Hepatocyte (in vitro differentiated cells): ENCODE results near the gene PHF2. TPM values are rescaled to one million over a fixed set of nuclear protein-coding genes. Genes with fewer than 3 reads are reported as not detected.

Experiments
- DNase-seq: peaks from one replicate; pipeline ENCODE4 v3.0.0-alpha.2; 2016; ENCODE audit warnings: low spot score
- H2AFZ ChIP-seq: fragments of 200-600 bp; sonication (generic); 2 replicates; pipeline ENCODE4 v1.6.0; 2016; ENCODE audit warnings: antibody characterized with exemption, mild to moderate bottlenecking
- H3K27ac ChIP-seq: fragments of 200-600 bp; sonication (generic); 2 replicates; pipeline ENCODE4 v1.5.1; 2016; ENCODE audit warnings: mild to moderate bottlenecking
- H3K27me3 ChIP-seq: fragments of 200-600 bp; sonication (generic); 2 replicates; pipeline ENCODE4 v1.6.1; 2016
- H3K36me3 ChIP-seq: fragments of 200-600 bp; sonication (generic); replicated peaks from 2 replicates; pipeline ENCODE4 v1.5.1; 2016; ENCODE audit warnings: low read depth; ENCODE audit not compliant: insufficient read depth
- H3K4me1 ChIP-seq: fragments of 200-600 bp; sonication (generic); 2 replicates; pipeline ENCODE4 v1.5.1; 2016; ENCODE audit warnings: mild to moderate bottlenecking, moderate library complexity; ENCODE audit not compliant: insufficient read depth
- H3K4me2 ChIP-seq: fragments of 200-600 bp; sonication (generic); 2 replicates; pipeline ENCODE4 v1.6.0; 2016
- H3K4me3 ChIP-seq: fragments of 200-600 bp; sonication (generic); 2 replicates; pipeline ENCODE4 v1.5.1; 2016; ENCODE audit warnings: mild to moderate bottlenecking
- H3K79me2 ChIP-seq: fragments of 200-600 bp; sonication (generic); 2 replicates; pipeline ENCODE4 v1.6.0; 2017; ENCODE audit warnings: mild to moderate bottlenecking
- H3K9me2 ChIP-seq: fragments of 200-600 bp; sonication (generic); replicated peaks from 2 replicates; pipeline ENCODE4 v1.6.0; 2017; ENCODE audit warnings: mild to moderate bottlenecking; ENCODE audit not compliant: insufficient read depth
- H3K9me3 ChIP-seq: fragments of 200-600 bp; sonication (generic); 2 replicates; pipeline ENCODE4 v1.5.1; 2016; ENCODE audit warnings: low read depth, mild to moderate bottlenecking
- H4K20me1 ChIP-seq: fragments of 200-600 bp; sonication (generic); 2 replicates; pipeline ENCODE4 v1.6.0; 2016; ENCODE audit warnings: mild to moderate bottlenecking; ENCODE audit not compliant: insufficient read depth, poor library complexity, severe bottlenecking
- EZH2 ChIP-seq: fragments of 200-600 bp; sonication (generic); IDR thresholded peaks from 2 replicates; pipeline ENCODE4 v1.6.1; 2016; ENCODE audit warnings: antibody characterized with exemption, mild to moderate bottlenecking, borderline replicate concordance
- EZH2phosphoT487 ChIP-seq: fragments of 200-600 bp; sonication (generic); IDR thresholded peaks from one replicate; pipeline ENCODE4 v1.6.1; 2018; ENCODE audit warnings: antibody characterized with exemption, mild to moderate bottlenecking, low read depth, moderate library complexity; ENCODE audit not compliant: unreplicated experiment, severe bottlenecking
- WGBS: methylation state at CpG from one replicate; pipeline ENCODE4 v1.1.6; 2016; ENCODE audit warnings: low lambda C conversion rate; ENCODE audit errors: missing lambda C conversion rate; 5-methylcytosine and 5-hydroxymethylcytosine counted together
- polyA plus RNA-seq: library from polyadenylated mRNA; unstranded; fragments of >200 nt; fragmentation: Nextera tagmentation; extraction: Ambion mirVana; gene quantifications from 2 replicates; pipeline ENCODE4 v1.2.1, GENCODE V29; 2016
- total RNA-seq: library from RNA; depleted of rRNA; stranded (reverse); fragments of >200 nt; gene quantifications from 2 replicates; pipeline ENCODE4 v1.2.3, GENCODE V29; 2014
- TF ChIP-seq, protein P1 (sequence below): fragments of 200-600 bp; sonication (generic); IDR thresholded peaks from 2 replicates; pipeline ENCODE4 v1.5.1; 2016; ENCODE audit warnings: antibody characterized with exemption, mild to moderate bottlenecking; ENCODE audit not compliant: poor library complexity

The PHF2 gene
- total and polyA plus RNA-seq, 2 experiments from 2014 or later, result 10.5 to 19.8 TPM

DNA sequence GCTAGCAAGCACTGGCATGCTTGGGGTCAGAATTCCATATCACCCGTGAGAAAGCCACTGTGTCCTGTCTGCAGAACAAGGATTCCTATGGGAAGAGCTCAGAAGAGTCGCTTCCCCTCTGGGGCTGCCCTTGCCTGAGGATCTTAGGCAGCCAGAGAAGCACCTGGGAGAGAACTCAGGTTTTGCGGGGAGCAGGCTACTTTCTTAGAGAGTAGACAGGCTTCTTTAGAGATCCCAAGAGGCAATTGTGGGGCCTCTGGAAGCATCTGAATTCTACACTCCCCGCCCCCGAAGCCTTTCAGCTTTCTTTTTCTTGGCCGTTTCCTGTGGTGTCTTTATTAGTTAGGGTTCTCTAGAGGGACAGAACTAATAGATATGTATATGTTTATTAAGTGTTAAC lies 40.9 kb downstream of the PHF2 start:
- Histone ChIP-seq H2AFZ (no peak overlapping the region), H3K9me3 (no peaks in the 10 kb centered on the region), H4K20me1 (peaks cover 47% of the 10 kb centered on the region), H3K27ac (no peak overlapping the region), H3K9me2 (no peaks in the 10 kb centered on the region), H3K36me3 (no peaks in the 10 kb centered on the region), H3K4me1 (no peaks in the 10 kb centered on the region), H3K4me3 (no peak overlapping the region), H3K27me3 (no peaks in the 10 kb centered on the region), H3K4me2 (no peak overlapping the region), H3K79me2 (peaks cover 82% of the 10 kb centered on the region)
- TF ChIP-seq, protein P1, sequence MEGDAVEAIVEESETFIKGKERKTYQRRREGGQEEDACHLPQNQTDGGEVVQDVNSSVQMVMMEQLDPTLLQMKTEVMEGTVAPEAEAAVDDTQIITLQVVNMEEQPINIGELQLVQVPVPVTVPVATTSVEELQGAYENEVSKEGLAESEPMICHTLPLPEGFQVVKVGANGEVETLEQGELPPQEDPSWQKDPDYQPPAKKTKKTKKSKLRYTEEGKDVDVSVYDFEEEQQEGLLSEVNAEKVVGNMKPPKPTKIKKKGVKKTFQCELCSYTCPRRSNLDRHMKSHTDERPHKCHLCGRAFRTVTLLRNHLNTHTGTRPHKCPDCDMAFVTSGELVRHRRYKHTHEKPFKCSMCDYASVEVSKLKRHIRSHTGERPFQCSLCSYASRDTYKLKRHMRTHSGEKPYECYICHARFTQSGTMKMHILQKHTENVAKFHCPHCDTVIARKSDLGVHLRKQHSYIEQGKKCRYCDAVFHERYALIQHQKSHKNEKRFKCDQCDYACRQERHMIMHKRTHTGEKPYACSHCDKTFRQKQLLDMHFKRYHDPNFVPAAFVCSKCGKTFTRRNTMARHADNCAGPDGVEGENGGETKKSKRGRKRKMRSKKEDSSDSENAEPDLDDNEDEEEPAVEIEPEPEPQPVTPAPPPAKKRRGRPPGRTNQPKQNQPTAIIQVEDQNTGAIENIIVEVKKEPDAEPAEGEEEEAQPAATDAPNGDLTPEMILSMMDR, result no peak
- no peak for TF ChIP-seq EZH2
- no peak for TF ChIP-seq EZH2phosphoT487
- DNase-seq, result no peak
- 64% methylated on average over 6 of the region's 6 CpGs for WGBS

DNA sequence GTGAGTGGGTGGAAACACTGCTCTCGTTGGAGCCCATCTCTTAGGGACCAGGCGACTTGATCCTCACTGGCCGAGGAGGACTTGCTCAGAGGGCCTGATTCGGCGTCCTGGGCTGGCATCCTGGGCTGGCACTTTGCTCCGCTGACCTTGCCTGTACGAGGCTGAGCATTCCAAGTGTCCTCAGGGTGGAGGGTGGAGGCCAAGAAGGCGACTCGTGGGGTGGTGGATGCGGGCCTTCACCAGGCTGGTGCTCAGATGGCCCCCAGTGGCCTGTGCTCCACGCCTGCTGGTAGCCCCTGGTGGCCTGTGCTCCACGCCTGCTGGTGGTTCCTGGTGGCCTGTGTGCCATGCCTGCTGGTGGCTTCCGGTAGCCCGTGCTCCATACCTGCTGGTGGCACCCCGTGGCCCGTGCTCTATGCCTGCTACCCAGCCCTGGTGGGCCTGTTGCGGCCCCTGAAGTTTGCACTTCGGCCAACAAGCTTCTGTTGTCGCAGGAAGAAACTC lies 42.9 kb downstream of the PHF2 start:
- Histone ChIP-seq H3K27me3 (no peaks in the 10 kb centered on the region), H4K20me1 (peaks cover 34% of the 10 kb centered on the region), H3K36me3 (no peaks in the 10 kb centered on the region), H3K9me2 (no peaks in the 10 kb centered on the region), H3K79me2 (peaks cover 81% of the 10 kb centered on the region), H3K4me1 (no peaks in the 10 kb centered on the region), H3K27ac (no peak overlapping the region), H2AFZ (no peak overlapping the region), H3K4me2 (no peak overlapping the region), H3K9me3 (no peaks in the 10 kb centered on the region), H3K4me3 (no peak overlapping the region)
- TF ChIP-seq EZH2, result no peak
- TF ChIP-seq, protein P1, result no peak
- TF ChIP-seq EZH2phosphoT487, result no peak
- no peak for DNase-seq
- 93% methylated on average over 16 of the region's 19 CpGs for WGBS

DNA sequence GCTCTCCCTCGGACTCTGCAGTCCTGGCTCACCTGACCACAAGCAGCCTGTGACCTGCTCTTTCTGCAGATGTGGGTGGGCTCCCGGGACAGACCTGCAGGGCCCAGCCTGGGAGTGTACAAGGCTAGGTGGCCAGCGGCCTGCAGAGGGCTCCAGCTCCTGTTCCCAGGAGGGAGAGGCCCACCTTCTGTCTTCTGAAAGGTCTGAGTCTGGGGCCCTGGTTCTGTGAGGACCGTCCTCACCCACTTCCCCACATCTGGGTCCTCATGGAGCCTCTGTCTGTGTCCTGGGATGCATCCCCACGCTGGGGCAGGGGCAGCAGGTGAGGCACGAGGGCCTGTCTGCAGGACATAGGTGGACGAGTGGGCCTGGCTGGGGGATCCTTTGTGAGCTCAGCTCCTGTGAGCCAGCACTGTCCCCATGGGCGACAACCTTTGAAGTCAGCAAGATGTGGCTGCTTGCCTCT lies 43.7 kb downstream of the PHF2 start:
- H3K27me3 ChIP-seq, result no peaks in the 10 kb centered on the region
- peaks cover 81% of the 10 kb centered on the region for H3K79me2 ChIP-seq
- DNase-seq, result no peak

More for the DNA sequence above, 43.7 kb downstream of the PHF2 start:
- H4K20me1 ChIP-seq, result peaks cover 34% of the 10 kb centered on the region
- no peak overlapping the region for H3K27ac ChIP-seq
- no peak for TF ChIP-seq EZH2phosphoT487
- TF ChIP-seq, protein P1, result no peak
- TF ChIP-seq EZH2, result no peak
- H3K9me3 ChIP-seq, result no peaks in the 10 kb centered on the region
- WGBS, result 71% methylated on average over 8 of the region's 8 CpGs
- H3K9me2 ChIP-seq, result no peaks in the 10 kb centered on the region
- no peak overlapping the region for H3K4me2 ChIP-seq
- H3K36me3 ChIP-seq, result no peaks in the 10 kb centered on the region
- H3K4me3 ChIP-seq, result no peak overlapping the region
- H2AFZ ChIP-seq, result no peak overlapping the region
- no peaks in the 10 kb centered on the region for H3K4me1 ChIP-seq
